HG02943 (cell line): ENCODE data around the gene ERAS.

Source experiments
- ATAC-seq: cut with Tn5 transposase; IDR thresholded peaks from one replicate; pipeline ENCODE4 v1.9.1; 2021; ENCODE audit warnings: mild to moderate bottlenecking, low read depth, moderate library complexity; ENCODE audit not compliant: unreplicated experiment

ERAS gene, protein sequence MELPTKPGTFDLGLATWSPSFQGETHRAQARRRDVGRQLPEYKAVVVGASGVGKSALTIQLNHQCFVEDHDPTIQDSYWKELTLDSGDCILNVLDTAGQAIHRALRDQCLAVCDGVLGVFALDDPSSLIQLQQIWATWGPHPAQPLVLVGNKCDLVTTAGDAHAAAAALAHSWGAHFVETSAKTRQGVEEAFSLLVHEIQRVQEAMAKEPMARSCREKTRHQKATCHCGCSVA

DNA sequence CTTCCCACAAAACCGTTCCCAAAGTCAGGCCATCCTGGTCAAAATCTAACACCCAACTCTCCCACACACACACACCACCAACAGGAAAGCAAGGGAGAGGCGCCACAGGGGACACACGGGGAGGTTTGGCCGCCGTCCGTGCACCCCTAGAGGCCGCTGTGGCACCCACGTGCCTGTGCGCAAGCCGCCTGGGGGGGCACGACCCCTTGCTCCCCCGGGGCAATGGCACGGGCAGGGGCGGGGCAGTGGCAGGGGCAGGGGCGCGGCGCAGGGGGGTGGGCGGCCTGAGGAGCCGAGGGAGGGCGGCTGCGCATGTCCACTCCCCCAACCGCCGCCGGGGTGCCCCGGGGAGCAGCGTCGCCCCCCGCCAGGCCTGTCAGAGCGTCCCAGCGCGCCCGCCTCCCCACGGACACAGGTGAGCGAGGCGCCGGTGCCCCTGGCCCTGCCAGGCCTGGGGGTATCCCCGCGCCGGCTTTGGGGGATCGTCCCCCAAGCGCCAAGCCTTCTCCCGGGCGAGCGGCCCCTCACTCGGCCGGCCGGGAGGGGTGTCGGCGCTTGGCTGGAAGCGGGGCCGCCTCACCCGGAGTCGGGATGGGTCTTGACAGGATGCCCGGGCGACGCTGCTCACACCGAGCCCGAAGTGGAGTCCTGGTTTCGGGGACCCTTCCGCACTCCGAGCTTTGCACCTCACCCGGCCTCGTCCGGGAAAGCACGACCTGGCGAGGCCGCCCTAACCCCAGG lies at the start of gene ERAS:
TSS of gene ERAS (plus strand) at position 379 of the 741 bp plus-strand sequence. CDS start 2,611 bp downstream, outside the sequence.
- ATAC-seq, result no peak

DNA sequence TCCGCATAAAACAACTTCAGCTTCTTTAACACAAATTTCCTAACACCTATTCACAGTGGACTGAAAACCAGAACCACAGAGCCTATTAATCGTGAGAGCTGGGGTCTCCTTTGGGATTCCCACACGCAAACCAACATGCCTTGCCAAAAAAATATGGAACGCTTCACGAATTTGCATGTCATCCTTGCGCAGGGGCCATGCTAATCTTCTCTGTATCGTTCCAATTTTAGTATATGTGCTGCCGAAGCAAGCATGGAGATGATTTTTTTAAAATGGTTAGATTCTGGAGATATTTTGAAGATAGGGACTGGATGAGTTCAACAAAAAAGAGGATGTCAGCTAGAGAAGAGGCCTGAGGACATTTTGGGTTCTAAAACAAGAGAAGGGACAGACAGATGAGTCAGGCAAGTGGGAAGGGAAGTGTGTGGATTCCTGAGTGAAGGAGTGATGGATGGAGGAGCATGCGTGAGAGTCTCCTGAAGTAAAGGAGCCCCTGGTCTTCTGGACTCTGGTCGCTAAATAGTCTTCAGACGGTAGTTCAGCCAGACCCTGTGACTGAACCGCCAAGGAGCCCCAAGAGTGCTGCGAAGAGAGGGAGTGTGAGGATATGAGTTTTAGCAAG lies 49.4 kb upstream of the ERAS start:
- no peak for ATAC-seq

DNA sequence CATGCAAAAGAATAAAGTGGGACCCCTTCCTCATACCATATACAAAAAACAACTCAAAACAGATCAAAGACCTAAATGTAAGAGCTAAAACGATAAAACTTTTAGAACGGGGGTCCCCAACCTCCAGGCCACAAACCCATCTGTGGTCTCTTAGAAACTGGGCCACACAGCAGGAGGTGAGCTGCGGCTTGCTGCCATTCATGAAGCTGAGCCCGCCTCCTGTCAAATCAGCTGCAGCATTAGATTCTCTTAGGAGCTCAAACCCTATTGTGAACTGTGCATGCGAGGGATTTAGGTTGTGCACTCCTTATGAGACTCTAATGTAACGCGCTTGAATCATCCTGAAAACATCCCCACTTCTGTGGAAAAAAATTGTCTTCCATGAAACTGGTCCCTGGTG lies 46.9 kb upstream of the ERAS start:
- ATAC-seq, result no peak

DNA sequence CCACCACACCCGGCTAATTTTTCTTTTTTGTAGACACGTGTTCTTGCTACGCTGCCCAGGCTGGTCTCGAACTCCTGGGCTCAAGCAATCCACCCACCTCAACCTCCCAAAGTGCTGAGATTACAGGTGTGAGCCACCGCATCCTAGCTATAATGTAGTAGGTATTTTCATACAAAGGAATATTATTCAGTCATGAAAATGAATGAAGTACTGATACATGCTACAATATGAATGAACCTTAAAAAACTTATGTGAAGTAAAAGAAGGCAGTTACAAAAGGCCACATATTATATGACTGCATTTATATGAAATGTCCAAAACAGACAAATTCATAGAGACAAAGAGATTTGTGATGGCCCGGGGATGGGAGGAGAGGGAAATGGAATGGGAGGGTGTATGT lies 44.6 kb upstream of the ERAS start:
- ATAC-seq, result no peak

DNA sequence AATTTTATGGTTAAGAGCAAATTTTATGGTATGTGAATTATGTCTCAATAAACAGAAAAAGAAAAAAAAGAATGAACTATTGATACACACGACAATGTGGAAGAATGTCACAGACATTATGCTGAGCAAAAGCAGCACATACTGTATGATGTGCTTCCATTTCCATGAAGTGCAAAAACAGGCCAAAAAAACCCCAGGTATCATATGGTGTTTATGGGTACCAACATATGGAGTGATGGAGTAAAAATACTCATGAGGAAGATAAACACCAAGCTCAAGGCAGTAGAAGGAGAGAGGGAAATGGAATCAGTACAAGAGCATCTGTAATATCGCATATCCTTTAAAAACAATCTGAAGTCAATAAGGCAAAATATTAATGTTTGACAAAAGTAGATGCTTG lies 44.1 kb upstream of the ERAS start:
- no peak for ATAC-seq

DNA sequence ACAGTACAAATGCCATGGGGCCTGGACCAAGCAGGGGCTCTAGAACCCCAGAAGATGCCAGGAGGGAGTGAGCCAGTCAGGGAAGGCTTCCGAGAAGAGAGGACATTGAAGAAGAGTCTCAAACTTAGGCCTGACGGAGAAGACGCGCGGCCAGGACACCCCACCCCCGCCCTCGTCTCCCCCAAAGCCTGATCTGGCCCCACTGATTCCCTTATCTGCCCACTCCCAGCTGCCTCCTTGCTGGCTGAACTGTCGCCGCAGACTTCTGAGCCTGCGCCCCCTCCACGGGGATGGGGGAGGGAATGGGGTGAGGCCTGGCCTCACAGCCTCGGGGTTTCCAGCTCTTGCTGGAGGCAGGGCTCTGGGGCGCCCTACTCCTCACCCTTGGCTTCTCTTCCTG lies 43.5 kb upstream of the ERAS start:
- no peak for ATAC-seq

DNA sequence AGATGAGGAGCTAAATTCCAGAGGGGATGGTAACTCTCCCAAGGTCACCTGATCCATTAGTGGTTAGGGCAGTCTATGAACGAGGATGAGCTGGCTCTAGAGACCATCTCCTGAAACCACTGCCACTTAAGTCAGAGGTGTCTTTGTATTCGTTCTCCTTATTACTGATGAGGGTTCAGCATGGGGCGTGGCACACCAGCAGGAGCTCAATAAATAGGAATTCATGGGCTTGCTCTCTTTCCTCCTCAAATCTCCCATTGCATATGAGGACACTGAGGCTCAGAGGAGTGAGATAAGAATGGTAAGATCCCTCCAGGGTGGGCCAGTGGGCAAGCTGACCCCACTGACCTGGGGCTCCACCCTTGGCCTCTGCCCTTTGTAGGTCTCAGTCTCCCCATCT lies 41.6 kb upstream of the ERAS start:
- ATAC-seq, result no peak

DNA sequence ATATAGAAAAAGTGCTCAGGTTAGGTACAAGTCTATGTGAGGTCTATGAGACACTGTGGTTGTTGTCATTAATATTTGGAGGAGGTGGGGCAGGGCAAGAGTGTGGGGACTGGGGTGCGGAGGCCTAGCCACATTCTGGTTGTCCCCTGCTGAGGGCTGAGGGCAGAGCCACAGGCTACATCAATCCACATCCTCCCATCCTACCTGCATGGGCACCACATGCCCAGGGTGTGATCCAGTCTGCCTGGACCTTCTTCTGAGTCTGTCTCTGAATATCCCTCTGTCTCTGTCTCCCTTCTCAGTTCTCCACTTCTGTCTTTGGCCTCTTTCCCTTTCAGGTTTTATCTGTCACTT lies 41.1 kb upstream of the ERAS start:
- ATAC-seq, result no peak

DNA sequence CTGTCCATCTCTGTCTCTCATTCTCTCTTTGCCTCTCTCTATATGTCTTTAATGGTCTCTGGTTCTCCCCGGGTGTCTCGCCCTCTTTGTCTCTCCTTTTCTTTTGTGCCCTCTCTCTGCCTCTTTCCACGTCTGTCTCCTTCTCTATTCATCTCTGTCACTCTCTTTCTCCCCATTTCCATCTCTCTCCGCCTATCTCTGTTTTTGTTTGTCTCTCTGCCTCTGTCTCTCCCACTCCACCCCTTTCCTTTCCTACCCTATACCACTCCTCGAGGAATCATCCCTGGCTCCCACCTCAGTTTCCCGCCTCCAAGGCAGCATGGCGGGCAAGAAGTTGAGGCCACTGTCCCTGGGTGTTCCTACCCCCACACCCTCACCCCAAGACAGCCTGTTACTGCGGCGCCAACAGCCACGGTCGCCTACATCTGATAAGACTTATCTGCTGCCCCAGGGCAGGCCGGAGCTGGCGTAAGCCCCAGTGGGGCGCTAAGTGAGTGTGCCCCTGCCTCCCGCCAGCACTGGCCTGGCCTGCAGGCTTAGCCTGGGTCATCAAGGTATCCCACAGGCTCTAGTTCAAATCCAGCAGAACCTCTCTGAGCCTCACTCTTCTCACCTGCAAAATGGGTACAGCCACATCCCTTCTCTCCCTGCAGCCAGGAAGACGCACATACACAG lies 40.6 kb upstream of the ERAS start:
- no peak for ATAC-seq

DNA sequence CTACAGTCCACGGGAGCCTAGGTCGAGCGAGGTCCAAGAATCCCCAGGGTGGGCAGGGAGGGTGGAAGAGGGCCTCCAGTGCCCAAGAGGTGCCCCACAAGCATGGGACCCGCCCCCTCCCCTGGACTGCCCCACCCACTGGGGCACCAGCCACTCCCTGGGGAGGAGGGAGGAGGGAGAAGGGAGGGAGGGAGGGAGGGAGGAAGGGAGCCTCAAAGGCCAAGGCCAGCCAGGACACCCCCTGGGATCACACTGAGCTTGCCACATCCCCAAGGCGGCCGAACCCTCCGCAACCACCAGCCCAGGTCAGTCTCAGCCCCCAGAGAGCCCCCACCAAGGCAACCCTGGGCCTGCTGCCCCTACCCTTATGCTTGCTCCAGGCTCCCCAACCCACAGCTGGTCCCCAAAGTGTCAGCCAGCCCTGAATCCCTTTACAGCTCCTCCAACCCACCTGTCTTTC lies 39.9 kb upstream of the ERAS start, which contains the start of gene GATA1:
TSS of gene GATA1 (plus strand) at position 250 of the 460 bp plus-strand sequence. CDS start 4,520 bp downstream, outside the sequence.
- ATAC-seq, result no peak

DNA sequence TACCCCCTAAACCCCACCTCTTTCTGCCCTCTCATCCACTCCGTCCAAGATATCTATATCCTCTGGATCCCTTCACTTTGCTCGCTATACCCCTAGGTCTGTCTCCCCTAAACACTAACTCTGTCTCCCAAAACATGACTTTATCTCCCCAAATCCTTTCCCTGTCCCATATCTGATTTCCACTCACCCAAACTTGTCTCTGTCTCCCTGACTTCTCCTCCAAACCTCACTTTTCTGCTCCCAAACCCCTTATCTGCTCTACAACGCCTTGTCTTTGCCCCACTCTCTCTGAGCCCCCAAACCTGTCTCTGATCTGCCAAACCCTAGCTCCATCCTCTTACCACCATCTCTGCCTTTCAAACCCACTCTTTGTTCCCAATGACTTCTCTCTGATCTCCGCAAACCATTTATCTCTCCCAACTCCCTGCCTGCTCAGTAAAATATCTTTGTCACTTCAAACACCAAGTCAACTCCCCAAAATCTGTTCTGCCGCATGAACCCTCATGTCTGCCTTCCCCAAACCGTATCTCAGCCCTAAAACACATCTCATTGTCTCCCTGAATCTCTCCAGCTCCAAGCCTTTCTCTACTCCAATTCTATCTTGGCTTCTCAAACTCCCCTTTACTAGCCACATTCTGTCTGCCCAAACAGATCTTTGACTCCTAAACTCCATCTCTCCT lies 39.3 kb upstream of the ERAS start:
- ATAC-seq, result no peak

DNA sequence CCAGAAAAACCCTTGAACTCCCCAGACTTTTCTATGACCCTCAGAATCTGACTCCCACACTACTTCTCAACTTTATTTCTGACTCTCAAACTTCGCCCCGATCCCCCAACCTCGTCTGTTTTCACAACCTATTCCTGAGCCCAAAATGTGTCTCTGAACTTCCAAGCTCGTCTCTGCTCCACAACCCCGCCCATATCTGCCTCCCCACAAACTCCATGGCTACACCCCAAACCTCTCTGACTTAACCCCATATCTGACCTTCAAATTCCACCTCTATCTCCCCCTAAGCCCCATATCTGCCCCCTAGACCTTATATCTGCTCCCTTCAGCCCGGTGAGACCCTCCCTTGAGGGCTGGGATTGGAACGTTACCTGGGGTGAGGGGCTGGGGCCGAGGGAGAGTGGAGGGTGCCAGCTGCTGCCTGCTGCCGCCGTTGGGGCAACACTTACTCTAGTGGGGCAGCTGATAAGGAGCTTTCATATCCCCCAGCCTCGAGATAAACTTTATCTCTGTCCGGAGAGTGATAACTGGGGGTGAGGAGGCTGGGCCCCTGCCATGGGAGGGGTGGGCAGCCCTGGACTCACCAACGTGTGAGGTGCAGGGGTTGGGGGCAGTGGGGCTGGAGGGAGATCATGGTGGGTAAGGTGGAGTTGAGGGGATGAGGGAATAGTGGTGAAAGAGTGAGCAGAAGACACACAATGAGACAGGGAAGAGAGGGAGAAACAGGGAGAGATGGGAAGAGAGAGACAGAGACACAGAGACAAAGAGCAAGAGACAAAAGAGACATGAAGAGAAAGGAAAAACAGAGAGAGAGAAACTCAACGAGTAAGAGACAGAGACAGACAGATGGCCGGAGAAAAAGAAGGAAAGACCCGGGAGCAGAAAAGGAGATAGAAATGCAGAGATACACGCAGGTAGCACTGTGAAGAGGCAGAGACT lies 38.5 kb upstream of the ERAS start:
- ATAC-seq, result no peak

DNA sequence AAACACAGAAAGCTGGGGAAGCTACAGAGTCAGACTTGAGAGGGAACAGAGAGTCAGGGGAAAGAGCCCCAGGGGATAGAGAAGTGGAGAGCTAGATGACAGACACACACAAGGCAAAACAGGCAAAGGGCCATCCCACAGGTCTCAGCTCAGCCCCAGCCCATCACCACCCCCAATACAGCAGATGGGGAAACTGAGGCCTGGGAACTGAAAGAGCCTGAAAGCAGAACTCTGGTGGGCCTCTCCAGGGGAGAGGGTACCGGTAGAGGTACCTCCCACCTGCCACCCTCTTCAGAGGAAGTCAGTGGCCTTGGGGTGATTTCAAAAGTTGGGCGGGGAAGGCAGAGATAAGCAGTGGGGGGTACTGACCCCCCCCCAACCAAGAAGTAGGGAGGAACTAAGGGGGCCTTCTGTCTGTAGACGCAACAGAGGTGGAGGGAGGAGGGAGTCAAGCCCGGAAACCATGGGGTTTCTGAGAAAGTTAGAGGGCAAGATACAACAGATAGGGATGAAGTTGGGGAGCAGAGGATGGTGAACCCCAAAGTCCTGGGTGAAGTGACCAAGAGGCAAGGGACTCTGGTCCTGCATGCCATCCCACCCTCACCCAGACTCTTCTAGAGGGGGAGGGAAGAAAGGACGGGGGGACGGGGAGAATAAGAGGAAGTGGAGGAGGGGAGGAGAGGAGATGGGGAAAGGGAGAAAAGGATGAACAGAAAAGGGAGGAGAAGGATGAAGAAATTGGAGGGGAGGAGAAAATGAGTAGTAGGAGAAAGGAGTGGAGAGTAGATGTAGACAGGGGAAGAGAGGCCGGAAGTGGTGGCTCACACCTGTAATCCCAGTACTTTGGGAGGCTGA lies 36.7 kb upstream of the ERAS start:
- no peak for ATAC-seq

DNA sequence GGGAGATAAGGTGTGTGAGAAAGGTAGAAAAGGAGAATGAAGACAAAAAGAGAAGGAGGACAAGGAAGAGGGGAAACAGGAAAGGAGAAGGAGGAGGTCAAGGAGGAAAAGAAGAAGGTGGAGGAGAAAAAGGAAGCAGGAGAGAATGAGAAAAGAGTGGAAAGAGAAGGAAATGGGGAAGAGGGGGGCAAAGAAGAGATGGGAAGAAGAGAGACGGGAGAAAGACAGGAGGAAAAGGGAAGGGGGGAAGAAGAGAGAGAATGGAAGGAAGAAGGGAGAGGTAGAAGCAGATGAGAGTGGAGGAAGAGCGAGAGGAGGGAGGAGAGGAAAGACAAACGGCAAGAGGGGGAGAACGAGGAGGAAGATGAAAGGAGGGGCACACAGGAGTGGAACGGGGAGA lies 35.8 kb upstream of the ERAS start:
- ATAC-seq, result no peak

DNA sequence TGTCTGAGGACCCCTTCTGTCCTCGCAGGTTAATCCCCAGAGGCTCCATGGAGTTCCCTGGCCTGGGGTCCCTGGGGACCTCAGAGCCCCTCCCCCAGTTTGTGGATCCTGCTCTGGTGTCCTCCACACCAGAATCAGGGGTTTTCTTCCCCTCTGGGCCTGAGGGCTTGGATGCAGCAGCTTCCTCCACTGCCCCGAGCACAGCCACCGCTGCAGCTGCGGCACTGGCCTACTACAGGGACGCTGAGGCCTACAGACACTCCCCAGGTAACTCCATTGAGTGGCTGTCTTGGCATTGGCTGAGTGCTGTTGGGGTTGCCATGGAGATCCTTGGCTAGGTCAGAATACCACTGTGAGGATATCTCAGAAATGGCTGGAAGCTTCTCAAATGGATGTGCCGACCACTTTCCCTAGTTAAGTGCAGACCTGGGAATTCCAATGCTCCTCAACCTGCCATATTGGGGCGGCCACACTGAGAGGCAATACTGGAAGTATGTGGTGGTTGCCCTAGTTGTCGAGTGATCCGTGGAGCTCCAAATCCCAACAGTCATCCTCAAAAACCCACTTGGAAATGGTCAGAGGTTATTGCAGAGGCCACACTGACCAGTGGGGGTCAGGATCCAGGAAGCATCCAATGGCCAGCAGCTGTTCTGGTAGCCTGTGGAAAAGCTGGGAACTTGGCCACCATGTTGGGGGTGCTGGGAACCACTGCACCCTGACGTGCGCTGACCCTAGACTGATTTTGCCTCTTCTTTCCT lies 35.1 kb upstream of the ERAS start:
- no peak for ATAC-seq

DNA sequence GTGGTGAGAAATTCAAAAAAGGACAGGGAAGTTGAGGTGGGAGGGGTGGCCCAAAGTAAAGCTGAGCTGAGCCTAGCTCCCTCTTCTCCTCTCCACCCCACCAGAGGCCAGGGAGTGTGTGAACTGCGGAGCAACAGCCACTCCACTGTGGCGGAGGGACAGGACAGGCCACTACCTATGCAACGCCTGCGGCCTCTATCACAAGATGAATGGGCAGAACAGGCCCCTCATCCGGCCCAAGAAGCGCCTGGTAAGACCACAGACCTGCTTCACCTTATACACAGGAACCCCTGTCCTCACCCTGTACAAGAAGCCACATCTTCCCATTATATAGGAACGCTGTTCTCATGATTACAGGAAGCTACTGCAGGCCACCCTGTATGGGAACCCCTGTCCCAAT lies 34.1 kb upstream of the ERAS start:
- ATAC-seq, result no peak

DNA sequence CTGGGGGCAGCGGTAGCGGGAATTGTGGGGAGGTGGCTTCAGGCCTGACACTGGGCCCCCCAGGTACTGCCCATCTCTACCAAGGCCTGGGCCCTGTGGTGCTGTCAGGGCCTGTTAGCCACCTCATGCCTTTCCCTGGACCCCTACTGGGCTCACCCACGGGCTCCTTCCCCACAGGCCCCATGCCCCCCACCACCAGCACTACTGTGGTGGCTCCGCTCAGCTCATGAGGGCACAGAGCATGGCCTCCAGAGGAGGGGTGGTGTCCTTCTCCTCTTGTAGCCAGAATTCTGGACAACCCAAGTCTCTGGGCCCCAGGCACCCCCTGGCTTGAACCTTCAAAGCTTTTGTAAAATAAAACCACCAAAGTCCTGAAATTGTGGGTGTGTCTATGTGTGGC lies 32.4 kb upstream of the ERAS start:
- no peak for ATAC-seq

DNA sequence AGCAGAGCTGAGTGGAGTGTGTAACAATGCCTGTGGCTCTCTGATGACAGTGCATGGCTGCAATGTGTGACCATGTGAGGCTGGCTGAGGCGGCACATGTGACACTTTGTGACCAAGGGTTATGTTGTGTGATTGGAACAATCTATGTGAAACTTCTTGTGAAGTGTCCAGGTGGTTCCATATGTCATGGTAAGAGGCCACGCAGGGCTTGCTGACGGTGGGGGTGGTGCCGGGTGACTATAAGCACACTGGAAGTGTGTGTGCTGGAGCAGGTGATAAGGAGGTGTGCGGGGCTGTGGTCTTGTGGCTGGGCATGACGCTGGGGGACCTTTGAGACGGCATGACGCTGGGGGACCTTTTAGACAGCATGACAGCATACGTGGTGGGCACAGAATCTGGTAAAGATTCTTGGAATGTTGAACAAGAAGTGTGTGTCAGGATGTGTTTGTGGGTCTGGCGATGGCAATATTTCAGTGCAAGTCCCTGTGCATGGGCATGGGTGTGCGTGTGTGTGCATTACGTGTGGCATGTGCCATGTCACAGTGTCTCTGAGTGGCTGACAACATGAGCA lies 31.9 kb upstream of the ERAS start:
- ATAC-seq, result no peak
